GM18520 (cell line): ENCODE data around the gene SLC66A2.
"Not testable (repeated sequence)": the region's sequence is repeated elsewhere in the genome, so short reads cannot be mapped to it uniquely, and the experiment has no call there.

Experiments used
- ATAC-seq: cut with Tn5 transposase; IDR thresholded peaks from one replicate; pipeline ENCODE4 v1.9.1; 2021; ENCODE audit not compliant: unreplicated experiment

SLC66A2 gene

GRCh38 chr18:79951545-79952455 is at the start of gene SLC66A2:
TSS of gene SLC66A2 (minus strand) at chr18:79951653. CDS start at chr18:79950926, 727 bp downstream.
- ATAC-seq: peak; percentile 49

- ATAC-seq: no peak
These were observed 49.4 kb upstream of the SLC66A2 start for GRCh38 chr18:80000877-80001276.

GRCh38 chr18:79999701-80000100 is 48.2 kb upstream of the SLC66A2 start:
- ATAC-seq: not testable (repeated sequence)

- no peak for ATAC-seq
These were observed 40.0 kb upstream of the SLC66A2 start for GRCh38 chr18:79991494-79991893.

- no peak for ATAC-seq
These were observed 37.7 kb upstream of the SLC66A2 start for GRCh38 chr18:79989195-79989497.

GRCh38 chr18:79988451-79989194 is 37.2 kb upstream of the SLC66A2 start, which contains the start of gene TXNL4A:
TSS of gene TXNL4A (minus strand) at chr18:79988563. CDS start at chr18:79988392, 171 bp downstream.
- ATAC-seq: peak; percentile 94

GRCh38 chr18:79988071-79988450 is 36.6 kb upstream of the SLC66A2 start:
- ATAC-seq: peak; percentile 38

- no peak for ATAC-seq
These were observed 36.1 kb upstream of the SLC66A2 start for GRCh38 chr18:79987566-79987965.

GRCh38 chr18:79986726-79987125 is 35.3 kb upstream of the SLC66A2 start:
- no peak for ATAC-seq

GRCh38 chr18:79985172-79985571 is 33.7 kb upstream of the SLC66A2 start:
- ATAC-seq: no peak

GRCh38 chr18:79983793-79984192 is 32.3 kb upstream of the SLC66A2 start:
- no peak for ATAC-seq

GRCh38 chr18:79983253-79983652 is 31.8 kb upstream of the SLC66A2 start:
- no peak for ATAC-seq

GRCh38 chr18:79982736-79983135 is 31.3 kb upstream of the SLC66A2 start:
- ATAC-seq: no peak

- ATAC-seq: no peak
These were observed 29.1 kb upstream of the SLC66A2 start for GRCh38 chr18:79980585-79980984.

GRCh38 chr18:79979843-79980242 is 28.4 kb upstream of the SLC66A2 start:
- ATAC-seq: no peak

- ATAC-seq: no peak
These were observed 24.7 kb upstream of the SLC66A2 start for GRCh38 chr18:79975985-79976680.

GRCh38 chr18:79975043-79975442 is 23.6 kb upstream of the SLC66A2 start:
- ATAC-seq: no peak

GRCh38 chr18:79974025-79974654 is 22.7 kb upstream of the SLC66A2 start:
- ATAC-seq: no peak

GRCh38 chr18:79973517-79973916 is 22.1 kb upstream of the SLC66A2 start:
- ATAC-seq: no peak

GRCh38 chr18:79972720-79973119 is 21.3 kb upstream of the SLC66A2 start:
- no peak for ATAC-seq

- ATAC-seq: no peak
These were observed 20.5 kb upstream of the SLC66A2 start for GRCh38 chr18:79971986-79972385.
